HFFc6 (cell line): ENCODE results near the gene TBKBP1. TPM values are rescaled to one million over a fixed set of nuclear protein-coding genes. Genes with fewer than 3 reads are reported as not detected.

Experiments used
- DNase-seq: peaks from one replicate; pipeline ENCODE4 v3.0.0-alpha.2; 2018
- H3K27ac Mint-ChIP-seq: 2 replicates; pipeline ENCODE4 v1.8.0; 2020; ENCODE audit warnings: mild to moderate bottlenecking, mixed read lengths
- H3K27me3 Mint-ChIP-seq: 2 replicates; pipeline ENCODE4 v1.8.0; 2021; ENCODE audit warnings: mild to moderate bottlenecking, moderate library complexity, mixed read lengths; ENCODE audit not compliant: insufficient read depth
- H3K36me3 Mint-ChIP-seq: 2 replicates; pipeline ENCODE4 v1.8.0; 2021; ENCODE audit warnings: low read depth, mixed read lengths
- H3K4me1 Mint-ChIP-seq: 2 replicates; pipeline ENCODE4 v1.8.0; 2020; ENCODE audit warnings: low read depth, mixed read lengths
- H3K4me3 Mint-ChIP-seq: 2 replicates; pipeline ENCODE4 v1.8.0; 2020; ENCODE audit warnings: mild to moderate bottlenecking, moderate library complexity, mixed read lengths
- H3K9me3 Mint-ChIP-seq: 2 replicates; pipeline ENCODE4 v1.8.0; 2020; ENCODE audit warnings: mild to moderate bottlenecking, mixed read lengths
- CTCF ChIP-seq: fragments of 200-600 bp; sonication (generic); IDR thresholded peaks from 2 replicates; pipeline ENCODE4 v1.5.0; 2021; ENCODE audit warnings: antibody characterized with exemption, mild to moderate bottlenecking
- total RNA-seq, 6 experiments: library from RNA; stranded (reverse); fragmentation: NEBNext Ultra II Directional; extraction: Animal tissue kit (Norgen Biotek cat#: 25700); gene quantifications; 2 replicates in 1 of 6; 3 replicates in 5 of 6; pipeline ENCODE4 v1.2.3, GENCODE V29; 2021

The TBKBP1 gene
- total RNA-seq, 6 experiments from 2014 or later: 6.6 to 8.3 (median 7.7) TPM

- Mint-ChIP-seq H3K27ac (peak overlapping the region; percentile 77), H3K9me3 (no peaks in the 10 kb centered on the region), H3K36me3 (peaks cover 41% of the 10 kb centered on the region), H3K4me1 (peaks cover 56% of the 10 kb centered on the region), H3K27me3 (peaks cover 5% of the 10 kb centered on the region; the same call in 1 of the 2 replicates), H3K4me3 (peak overlapping the region; percentile 98)
- no peak for TF ChIP-seq CTCF
- peak; percentile 97 for DNase-seq
Observed at GRCh38 chr17:47650525-47651522, 43.1 kb upstream of the TBKBP1 start.

GRCh38 chr17:47651704-47652103 is 42.3 kb upstream of the TBKBP1 start:
- Mint-ChIP-seq H3K4me3 (peak overlapping the region; percentile 98), H3K27me3 (peaks cover 5% of the 10 kb centered on the region; the same call in 1 of the 2 replicates), H3K9me3 (no peaks in the 10 kb centered on the region), H3K4me1 (peaks cover 56% of the 10 kb centered on the region), H3K36me3 (peaks cover 46% of the 10 kb centered on the region), H3K27ac (peak overlapping the region; percentile 78)
- TF ChIP-seq CTCF: no peak
- DNase-seq: no peak

- no peak for DNase-seq
- Mint-ChIP-seq H3K27me3 (peaks cover 5% of the 10 kb centered on the region; the same call in 1 of the 2 replicates), H3K9me3 (no peaks in the 10 kb centered on the region), H3K27ac (no peak overlapping the region; the same call in 1 of the 2 replicates), H3K4me3 (peak overlapping the region; percentile 98), H3K4me1 (peaks cover 56% of the 10 kb centered on the region), H3K36me3 (peaks cover 53% of the 10 kb centered on the region)
- TF ChIP-seq CTCF: no peak
Observed at GRCh38 chr17:47652570-47652969, 41.4 kb upstream of the TBKBP1 start.

GRCh38 chr17:47653442-47653841 is 40.5 kb upstream of the TBKBP1 start:
- TF ChIP-seq CTCF: no peak
- no peak for DNase-seq
- Mint-ChIP-seq H3K27ac (peak overlapping the region; percentile 5; the same call in 1 of the 2 replicates), H3K27me3 (peaks cover 5% of the 10 kb centered on the region; the same call in 1 of the 2 replicates), H3K36me3 (peaks cover 57% of the 10 kb centered on the region), H3K4me3 (peak overlapping the region; percentile 57; the same call in 1 of the 2 replicates), H3K4me1 (peaks cover 54% of the 10 kb centered on the region), H3K9me3 (no peaks in the 10 kb centered on the region)

GRCh38 chr17:47654991-47655390 is 39.0 kb upstream of the TBKBP1 start:
- DNase-seq: no peak
- H3K4me3 Mint-ChIP-seq: peak overlapping the region; percentile 17; the same call in 1 of the 2 replicates
- peaks cover 62% of the 10 kb centered on the region for H3K36me3 Mint-ChIP-seq
- no peak for TF ChIP-seq CTCF
- H3K4me1 Mint-ChIP-seq: peaks cover 49% of the 10 kb centered on the region
- no peaks in the 10 kb centered on the region for H3K27me3 Mint-ChIP-seq
- peak overlapping the region; percentile 21; the same call in 1 of the 2 replicates for H3K27ac Mint-ChIP-seq
- H3K9me3 Mint-ChIP-seq: no peaks in the 10 kb centered on the region
